ENCODE results near the gene OR4B1.

DNA sequence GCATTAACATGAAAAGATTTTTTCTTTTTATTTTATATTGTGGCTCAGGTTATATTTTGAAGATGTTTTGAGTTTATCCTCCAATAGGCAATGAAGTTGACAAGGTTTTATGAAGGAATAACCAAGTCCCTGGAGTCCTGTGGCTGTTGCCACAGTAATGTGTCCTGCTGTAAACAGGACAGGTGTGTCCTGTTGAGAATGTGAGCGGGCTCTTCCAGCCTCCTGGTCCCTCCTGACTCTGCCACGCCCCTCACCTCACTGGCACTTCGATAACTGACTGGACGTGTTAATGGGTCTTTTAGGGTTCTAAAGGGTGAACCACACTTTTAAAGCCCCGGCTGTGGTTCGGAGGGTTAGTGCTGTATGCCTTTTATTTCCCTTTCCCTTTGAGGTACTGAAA lies 47.8 kb upstream of the OR4B1 start:
- TF ChIP-seq CTCF (IDR thresholded peaks at IDR 0.05; ENCODE audit: poor library complexity) = no peak
- TF ChIP-seq EZH2phosphoT487 (IDR thresholded peaks at IDR 0.05; ENCODE audit: low read depth, severe bottlenecking, unreplicated experiment) = no peak

Measured in hepatocyte (in vitro differentiated cells).